ENCODE results near the gene SCAI. TPM values are rescaled to one million over a fixed set of nuclear protein-coding genes. Genes with fewer than 3 reads are reported as not detected.
A peak's percentile ranks its signal among the peaks of the same experiment; 100 is the strongest.

The SCAI gene
- total and polyA plus RNA-seq, 2 of the 4 experiments (the other 2 are of a cell fraction), result 3.6 to 14.5 TPM

- TF ChIP-seq CTCF (conservative IDR thresholded peaks at IDR 0.05; ENCODE audit: low read depth, low read length), result peak; percentile 96
- peak; percentile 83 for TF ChIP-seq RCOR1 (IDR thresholded peaks at IDR 0.05; ENCODE audit: insufficient replicate concordance, low read length)
- TF ChIP-seq FOS (IDR thresholded peaks at IDR 0.05; ENCODE audit: low read depth, low read length), result no peak
Observed at GRCh38 chr9:125143377-125144090, at the start of gene SCAI (continued).
